Astrocyte (in vitro differentiated cells and primary cell): ENCODE data around the gene POLR2J2.
"Not testable (repeated sequence)": the region's sequence is repeated elsewhere in the genome, so short reads cannot be mapped to it uniquely, and the experiment has no call there.

ENCODE experiments used
- EZH2 ChIP-seq: IDR thresholded peaks from 2 replicates; pipeline ENCODE4 v1.6.1; 2012; ENCODE audit warnings: mild to moderate bottlenecking, low read length, inconsistent platforms; ENCODE audit not compliant: insufficient read depth
- TF ChIP-seq, protein P1 (sequence below): IDR thresholded peaks from 2 replicates; pipeline ENCODE4 v1.5.1; 2011; ENCODE audit warnings: low read depth, mild to moderate bottlenecking, inconsistent platforms, low read length, moderate library complexity; ENCODE audit not compliant: insufficient read depth

GRCh38 chr7:102636956-102637355 is 34.5 kb downstream of the POLR2J2 start:
- TF ChIP-seq EZH2, result not testable (repeated sequence)
- TF ChIP-seq, protein P1, sequence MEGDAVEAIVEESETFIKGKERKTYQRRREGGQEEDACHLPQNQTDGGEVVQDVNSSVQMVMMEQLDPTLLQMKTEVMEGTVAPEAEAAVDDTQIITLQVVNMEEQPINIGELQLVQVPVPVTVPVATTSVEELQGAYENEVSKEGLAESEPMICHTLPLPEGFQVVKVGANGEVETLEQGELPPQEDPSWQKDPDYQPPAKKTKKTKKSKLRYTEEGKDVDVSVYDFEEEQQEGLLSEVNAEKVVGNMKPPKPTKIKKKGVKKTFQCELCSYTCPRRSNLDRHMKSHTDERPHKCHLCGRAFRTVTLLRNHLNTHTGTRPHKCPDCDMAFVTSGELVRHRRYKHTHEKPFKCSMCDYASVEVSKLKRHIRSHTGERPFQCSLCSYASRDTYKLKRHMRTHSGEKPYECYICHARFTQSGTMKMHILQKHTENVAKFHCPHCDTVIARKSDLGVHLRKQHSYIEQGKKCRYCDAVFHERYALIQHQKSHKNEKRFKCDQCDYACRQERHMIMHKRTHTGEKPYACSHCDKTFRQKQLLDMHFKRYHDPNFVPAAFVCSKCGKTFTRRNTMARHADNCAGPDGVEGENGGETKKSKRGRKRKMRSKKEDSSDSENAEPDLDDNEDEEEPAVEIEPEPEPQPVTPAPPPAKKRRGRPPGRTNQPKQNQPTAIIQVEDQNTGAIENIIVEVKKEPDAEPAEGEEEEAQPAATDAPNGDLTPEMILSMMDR, result not testable (repeated sequence)
